ENCODE measurements around the gene NPAS1.
"Not testable (repeated sequence)": the region's sequence is repeated elsewhere in the genome, so short reads cannot be mapped to it uniquely, and the experiment has no call there.

NPAS1 gene

DNA sequence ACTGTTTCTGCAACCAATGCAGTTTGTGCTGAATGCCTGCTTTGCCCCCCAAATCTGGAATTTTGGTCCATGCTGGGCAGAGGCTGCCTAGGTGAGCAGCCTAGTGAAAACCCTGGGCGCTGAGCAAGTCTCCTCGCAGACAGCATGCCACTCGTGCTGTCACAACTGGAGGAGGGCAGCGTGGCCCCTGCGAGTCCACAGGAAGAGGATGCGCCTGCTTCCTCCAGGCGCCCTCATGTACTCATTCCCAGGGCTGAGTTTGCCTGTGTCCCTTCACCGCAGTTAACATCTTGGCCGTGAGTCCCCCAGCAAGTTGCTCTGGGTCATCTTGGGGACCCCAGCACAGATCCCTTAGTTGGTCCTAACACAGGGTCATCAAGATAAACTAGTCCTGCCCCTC lies 55.0 kb downstream of the NPAS1 start:
- Histone ChIP-seq H3K27me3 (ENCODE audit: low read depth) (no peaks in the 10 kb centered on the region), H3K9me3 (no peaks in the 10 kb centered on the region), H3K4me1 (no peaks in the 10 kb centered on the region), H3K36me3 (replicated peaks) (peaks cover 18% of the 10 kb centered on the region), H3K4me3 (no peak overlapping the region)
- in situ Hi-C loops (cut with MboI; ENCODE audit: low sequenced_read_pairs): loop anchor here (10.0 kb wide), 1 partner anchor 50 kb away; no protein-coding TSS in a partner anchor
- no peak for DNase-seq (ENCODE audit: low spot score in 2 of 2)

DNA sequence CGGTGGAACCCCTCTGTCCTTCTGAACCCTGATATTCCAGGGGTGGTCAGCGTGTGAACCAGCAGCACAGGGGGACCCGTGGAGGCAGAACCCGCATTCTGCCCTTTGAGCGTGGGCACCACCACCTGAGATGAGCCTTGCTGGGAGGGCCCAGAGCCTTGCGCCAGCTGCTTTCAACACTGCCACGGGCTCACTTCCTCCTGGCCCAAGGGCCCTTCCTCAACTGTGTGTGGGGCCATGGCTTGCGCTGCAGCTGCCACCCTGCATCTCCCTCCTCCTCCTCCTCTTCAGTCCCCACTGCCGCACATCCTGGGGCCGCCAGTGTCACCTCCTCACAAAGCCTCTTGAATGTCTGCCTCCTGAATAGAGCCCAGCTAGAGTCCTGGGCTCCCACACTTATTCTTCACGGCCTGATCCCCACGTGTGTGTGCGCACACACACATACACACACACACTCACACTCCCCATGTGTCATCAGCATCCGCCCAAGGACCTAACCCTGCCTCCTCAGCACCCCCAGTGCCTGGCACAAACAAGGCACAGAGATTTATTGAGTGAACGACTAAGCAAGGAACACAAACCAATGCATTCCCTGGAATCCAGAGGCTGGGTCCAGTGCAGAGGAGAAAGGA lies 55.7 kb downstream of the NPAS1 start:
- H3K9me3 ChIP-seq: no peaks in the 10 kb centered on the region
- H3K4me1 ChIP-seq: no peaks in the 10 kb centered on the region
- no peak for DNase-seq (ENCODE audit: low spot score in 2 of 2)
- no peak overlapping the region for H3K4me3 ChIP-seq
- H3K36me3 ChIP-seq (replicated peaks): peaks cover 18% of the 10 kb centered on the region
- H3K27me3 ChIP-seq (ENCODE audit: low read depth): no peaks in the 10 kb centered on the region
- in situ Hi-C loops (cut with MboI; ENCODE audit: low sequenced_read_pairs): loop anchor here (10.0 kb wide), 1 partner anchor 50 kb away; no protein-coding TSS in a partner anchor

GRCh38 chr19:47075941-47076340 lies 56.3 kb downstream of the NPAS1 start:
- no peaks in the 10 kb centered on the region for H3K9me3 ChIP-seq
- no peaks in the 10 kb centered on the region for H3K27me3 ChIP-seq (ENCODE audit: low read depth)
- no peaks in the 10 kb centered on the region for H3K4me1 ChIP-seq
- H3K36me3 ChIP-seq (replicated peaks): peaks cover 20% of the 10 kb centered on the region
- no peak for DNase-seq (ENCODE audit: low spot score in 2 of 2)
- in situ Hi-C loops (cut with MboI; ENCODE audit: low sequenced_read_pairs): loop anchor here (10.0 kb wide), 1 partner anchor 49 kb away; no protein-coding TSS in a partner anchor
- H3K4me3 ChIP-seq: no peak overlapping the region

GRCh38 chr19:47078351-47078750 lies 58.7 kb downstream of the NPAS1 start:
- DNase-seq (ENCODE audit: low spot score in 2 of 2); H3K27me3 ChIP-seq (ENCODE audit: low read depth); H3K9me3 ChIP-seq; H3K4me1 ChIP-seq; H3K4me3 ChIP-seq: not testable (repeated sequence)
- in situ Hi-C loops (cut with MboI; ENCODE audit: low sequenced_read_pairs): loop anchor here (10.0 kb wide), 1 partner anchor 46 kb away; no protein-coding TSS in a partner anchor
- H3K36me3 ChIP-seq (replicated peaks): peaks cover 29% of the 10 kb centered on the region

DNA sequence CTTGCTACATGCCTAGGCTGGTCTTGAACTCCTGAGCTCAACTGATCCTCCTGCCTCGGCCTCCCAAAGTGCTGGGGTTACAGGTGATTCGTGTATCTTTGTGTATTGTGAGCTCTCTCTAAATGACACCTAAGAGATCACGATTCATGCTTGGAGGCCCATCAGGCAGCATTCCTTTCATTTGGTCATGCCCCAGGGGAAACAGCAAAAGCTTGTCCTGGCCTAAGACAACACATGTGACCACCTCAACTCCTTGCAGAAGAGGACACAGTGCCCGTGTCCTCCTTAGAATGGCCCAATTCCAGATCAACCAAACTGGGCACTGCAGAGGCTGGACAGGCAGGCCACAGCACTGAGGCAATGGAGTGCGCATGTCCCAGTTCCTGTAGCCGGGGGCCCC lies 61.5 kb downstream of the NPAS1 start:
- Histone ChIP-seq H3K4me3 (no peak overlapping the region), H3K9me3 (no peaks in the 10 kb centered on the region), H3K27me3 (ENCODE audit: low read depth) (no peaks in the 10 kb centered on the region), H3K36me3 (replicated peaks) (peaks cover 37% of the 10 kb centered on the region), H3K4me1 (no peaks in the 10 kb centered on the region)
- no peak for DNase-seq (ENCODE audit: low spot score in 2 of 2)
- in situ Hi-C loops (cut with MboI; ENCODE audit: low sequenced_read_pairs): no loop called here

DNA sequence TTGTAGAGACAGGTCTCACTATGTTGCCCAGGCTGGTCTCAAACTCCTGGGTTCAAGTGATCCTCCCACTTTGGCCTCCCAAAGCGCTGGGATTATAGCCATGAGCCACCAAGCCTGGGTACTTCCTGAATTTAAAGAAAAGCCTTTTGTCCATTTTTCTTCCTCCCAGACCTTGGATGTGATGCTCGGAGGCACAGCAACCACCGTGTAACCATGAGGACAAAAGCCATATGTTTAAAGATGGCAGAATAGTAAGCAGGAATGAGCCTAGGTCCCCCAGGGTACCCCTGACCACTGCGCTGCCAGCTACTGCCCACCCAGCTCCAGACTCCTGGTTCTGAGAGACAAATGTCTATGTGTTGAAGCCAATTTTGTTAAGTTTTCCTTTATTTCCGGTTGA lies 62.9 kb downstream of the NPAS1 start:
- in situ Hi-C loops (cut with MboI; ENCODE audit: low sequenced_read_pairs): no loop called here
- Histone ChIP-seq H3K9me3 (no peaks in the 10 kb centered on the region), H3K27me3 (ENCODE audit: low read depth) (no peaks in the 10 kb centered on the region), H3K4me3 (no peak overlapping the region), H3K4me1 (no peaks in the 10 kb centered on the region), H3K36me3 (replicated peaks) (peaks cover 39% of the 10 kb centered on the region)
- DNase-seq (ENCODE audit: low spot score in 2 of 2): no peak

DNA sequence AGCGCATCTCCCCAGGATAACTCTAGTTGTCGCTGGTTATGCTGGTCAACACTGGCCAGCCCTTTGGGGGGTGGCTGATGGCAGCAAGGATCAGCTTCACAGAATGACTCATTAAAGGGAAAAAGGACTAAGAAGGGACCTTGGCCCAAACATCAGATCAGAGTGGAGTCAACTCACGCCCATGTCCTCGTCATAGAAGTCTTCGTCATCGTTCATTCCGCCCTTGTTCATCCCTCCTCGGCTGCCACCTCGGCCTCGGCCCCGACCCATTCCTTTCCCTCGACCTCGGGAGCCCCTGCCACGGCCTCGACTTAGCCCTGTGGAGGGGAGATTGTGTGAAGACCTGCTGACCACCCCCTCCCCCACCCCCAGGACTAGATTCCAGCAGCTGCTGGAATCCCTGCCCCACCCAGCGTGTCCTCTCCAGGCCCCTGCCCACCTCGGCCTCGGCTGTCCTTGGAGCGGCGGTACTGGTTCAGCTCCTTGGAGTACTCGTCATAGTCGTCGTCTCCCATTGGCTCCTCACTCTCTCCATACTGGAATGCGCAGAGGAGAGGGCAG lies 65.3 kb downstream of the NPAS1 start:
- H3K36me3 ChIP-seq (replicated peaks): peaks cover 42% of the 10 kb centered on the region
- H3K9me3 ChIP-seq: no peaks in the 10 kb centered on the region
- in situ Hi-C loops (cut with MboI; ENCODE audit: low sequenced_read_pairs): no loop called here
- H3K27me3 ChIP-seq (ENCODE audit: low read depth): no peaks in the 10 kb centered on the region
- H3K4me1 ChIP-seq: no peaks in the 10 kb centered on the region
- no peak overlapping the region for H3K4me3 ChIP-seq
- no peak for DNase-seq (ENCODE audit: low spot score in 2 of 2)

- Histone ChIP-seq H3K36me3 (replicated peaks) (peaks cover 37% of the 10 kb centered on the region), H3K9me3 (no peaks in the 10 kb centered on the region), H3K4me3 (no peak overlapping the region), H3K27me3 (ENCODE audit: low read depth) (no peaks in the 10 kb centered on the region), H3K4me1 (no peaks in the 10 kb centered on the region)
- in situ Hi-C loops (cut with MboI; ENCODE audit: low sequenced_read_pairs): no loop called here
- no peak for DNase-seq (ENCODE audit: low spot score in 2 of 2)
Measured at GRCh38 chr19:47086280-47086679, 66.6 kb downstream of the NPAS1 start.

DNA sequence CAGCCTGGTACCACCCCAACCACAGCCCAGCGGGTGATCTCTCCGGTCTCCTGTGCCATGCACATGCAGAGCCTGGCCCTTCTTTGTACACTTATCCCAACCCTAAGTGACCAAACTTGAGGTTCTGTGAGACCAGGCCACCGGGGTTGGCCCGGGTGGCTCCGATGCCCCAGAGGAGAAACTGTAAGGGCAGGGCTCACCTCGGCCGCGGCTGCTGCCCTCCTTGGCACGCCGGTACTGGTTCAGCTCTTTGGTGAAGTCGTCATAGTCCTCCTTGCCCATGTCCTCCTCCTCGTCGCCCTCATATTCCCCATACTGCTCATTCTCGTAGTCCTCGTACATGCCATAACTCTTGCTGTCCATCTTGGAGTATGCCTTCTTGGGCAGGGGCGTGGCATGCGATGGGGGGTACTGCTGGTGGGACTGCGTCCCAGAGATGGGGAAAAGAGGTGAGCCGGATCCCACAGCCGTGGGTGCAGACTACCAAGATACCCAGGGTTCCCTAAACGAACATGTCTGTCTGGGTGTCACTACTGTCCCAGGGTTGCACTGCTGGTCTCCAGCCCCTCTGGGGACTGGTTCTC lies 70.2 kb downstream of the NPAS1 start:
- H3K4me3 ChIP-seq: no peak overlapping the region
- DNase-seq (ENCODE audit: low spot score in 2 of 2): no peak
- in situ Hi-C loops (cut with MboI; ENCODE audit: low sequenced_read_pairs): no loop called here
- H3K4me1 ChIP-seq: no peaks in the 10 kb centered on the region
- H3K9me3 ChIP-seq: no peaks in the 10 kb centered on the region
- H3K36me3 ChIP-seq (replicated peaks): peaks cover 19% of the 10 kb centered on the region
- no peaks in the 10 kb centered on the region for H3K27me3 ChIP-seq (ENCODE audit: low read depth)

DNA sequence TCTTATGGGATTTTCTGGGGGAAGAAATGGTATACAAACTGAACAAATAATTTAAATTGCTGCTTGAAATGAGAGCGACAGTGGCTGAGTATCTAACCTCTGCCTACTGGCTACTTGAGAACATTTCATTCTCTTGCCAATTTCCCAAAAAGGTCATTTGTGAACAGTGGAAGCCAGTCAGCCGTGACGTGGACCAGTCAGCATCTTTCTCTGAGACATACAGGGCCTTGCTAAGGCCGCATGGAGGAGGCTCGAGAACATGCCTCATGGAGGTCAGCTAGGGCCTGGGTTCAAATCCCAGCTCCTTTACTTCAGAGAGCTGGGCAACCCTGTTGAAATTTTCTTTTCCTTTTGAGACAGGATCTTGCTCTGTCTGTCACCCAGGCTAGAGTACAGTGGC lies 73.6 kb downstream of the NPAS1 start:
- no peak overlapping the region for H3K4me3 ChIP-seq
- H3K36me3 ChIP-seq (replicated peaks): peaks cover 15% of the 10 kb centered on the region
- in situ Hi-C loops (cut with MboI; ENCODE audit: low sequenced_read_pairs): no loop called here
- no peaks in the 10 kb centered on the region for H3K9me3 ChIP-seq
- H3K4me1 ChIP-seq: no peaks in the 10 kb centered on the region
- DNase-seq (ENCODE audit: low spot score in 2 of 2): no peak
- H3K27me3 ChIP-seq (ENCODE audit: low read depth): no peaks in the 10 kb centered on the region

GRCh38 chr19:47093841-47094240 lies 74.2 kb downstream of the NPAS1 start:
- DNase-seq (ENCODE audit: low spot score in 2 of 2): no peak
- Histone ChIP-seq H3K4me3 (no peak overlapping the region), H3K9me3 (no peaks in the 10 kb centered on the region), H3K27me3 (ENCODE audit: low read depth) (no peaks in the 10 kb centered on the region), H3K4me1 (no peaks in the 10 kb centered on the region; the same call in 1 of the 2 replicates), H3K36me3 (replicated peaks) (peaks cover 15% of the 10 kb centered on the region)
- in situ Hi-C loops (cut with MboI; ENCODE audit: low sequenced_read_pairs): no loop called here

GRCh38 chr19:47094557-47095475 lies 75.2 kb downstream of the NPAS1 start:
- no peaks in the 10 kb centered on the region for H3K27me3 ChIP-seq (ENCODE audit: low read depth)
- no peaks in the 10 kb centered on the region for H3K9me3 ChIP-seq
- peaks cover 8% of the 10 kb centered on the region for H3K36me3 ChIP-seq (replicated peaks)
- H3K4me1 ChIP-seq: no peaks in the 10 kb centered on the region; the same call in 1 of the 2 replicates
- no peak for DNase-seq (ENCODE audit: low spot score in 2 of 2)
- in situ Hi-C loops (cut with MboI; ENCODE audit: low sequenced_read_pairs): no loop called here
- no peak overlapping the region for H3K4me3 ChIP-seq
